ENCODE results near the gene BABAM2. TPM values are rescaled to one million over a fixed set of nuclear protein-coding genes. Genes with fewer than 3 reads are reported as not detected.

The BABAM2 gene
- total RNA-seq, 1 donor from 2014 or later: 35.3 TPM

DNA sequence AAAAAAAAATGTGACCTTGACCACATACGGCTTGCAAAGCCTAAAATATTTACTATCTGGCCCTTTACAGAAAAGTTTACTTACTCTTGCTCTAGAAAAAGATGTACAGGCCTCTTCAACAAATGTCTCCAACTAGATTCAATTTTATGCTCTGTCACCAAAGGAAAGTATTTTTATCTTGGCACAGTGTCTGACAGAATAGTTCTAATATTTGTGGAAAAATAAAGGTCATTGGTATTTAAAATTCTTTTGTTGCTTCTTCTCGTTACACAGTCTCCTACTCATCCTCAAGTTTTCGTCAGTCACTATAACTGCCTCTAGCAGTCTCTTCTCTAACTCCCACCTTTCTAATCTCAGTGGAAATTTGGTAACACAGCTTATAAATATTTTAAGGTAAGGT is 1.7 kb upstream of the BABAM2 start:
- H3K36me3 ChIP-seq (ENCODE audit: control insufficient read depth, insufficient read depth, low read length): no peaks in the 10 kb centered on the region
- H3K4me3 ChIP-seq (ENCODE audit: low read depth, low read length): peak overlapping the region; percentile 85
- TF ChIP-seq, protein P1, sequence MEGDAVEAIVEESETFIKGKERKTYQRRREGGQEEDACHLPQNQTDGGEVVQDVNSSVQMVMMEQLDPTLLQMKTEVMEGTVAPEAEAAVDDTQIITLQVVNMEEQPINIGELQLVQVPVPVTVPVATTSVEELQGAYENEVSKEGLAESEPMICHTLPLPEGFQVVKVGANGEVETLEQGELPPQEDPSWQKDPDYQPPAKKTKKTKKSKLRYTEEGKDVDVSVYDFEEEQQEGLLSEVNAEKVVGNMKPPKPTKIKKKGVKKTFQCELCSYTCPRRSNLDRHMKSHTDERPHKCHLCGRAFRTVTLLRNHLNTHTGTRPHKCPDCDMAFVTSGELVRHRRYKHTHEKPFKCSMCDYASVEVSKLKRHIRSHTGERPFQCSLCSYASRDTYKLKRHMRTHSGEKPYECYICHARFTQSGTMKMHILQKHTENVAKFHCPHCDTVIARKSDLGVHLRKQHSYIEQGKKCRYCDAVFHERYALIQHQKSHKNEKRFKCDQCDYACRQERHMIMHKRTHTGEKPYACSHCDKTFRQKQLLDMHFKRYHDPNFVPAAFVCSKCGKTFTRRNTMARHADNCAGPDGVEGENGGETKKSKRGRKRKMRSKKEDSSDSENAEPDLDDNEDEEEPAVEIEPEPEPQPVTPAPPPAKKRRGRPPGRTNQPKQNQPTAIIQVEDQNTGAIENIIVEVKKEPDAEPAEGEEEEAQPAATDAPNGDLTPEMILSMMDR (IDR thresholded peaks at IDR 0.05; ENCODE audit: insufficient read depth, low read length, poor library complexity, severe bottlenecking): no peak
- DNase-seq (ENCODE audit: low read depth): no peak
- no peaks in the 10 kb centered on the region for H3K27me3 ChIP-seq (ENCODE audit: control insufficient read depth, insufficient read depth, low read length)

DNA sequence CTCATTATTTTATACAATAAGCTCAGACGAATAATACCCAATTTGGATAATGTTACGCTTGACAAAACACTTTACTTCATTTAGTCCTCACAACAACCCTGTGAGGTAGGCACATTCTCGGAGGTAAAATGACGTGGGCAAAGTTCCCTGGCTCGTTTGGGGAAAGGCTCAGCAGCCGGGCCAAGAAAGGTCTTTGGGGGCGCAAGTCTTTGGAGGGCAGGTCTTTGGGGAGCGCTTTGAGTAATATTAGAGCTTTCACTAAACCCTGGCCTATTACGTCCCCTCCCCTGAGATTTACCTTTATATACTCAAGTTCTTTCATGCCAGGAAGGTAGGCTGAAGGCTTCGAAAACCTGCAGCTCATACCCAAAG is 769 bp upstream of the BABAM2 start:
- Histone ChIP-seq H3K36me3 (ENCODE audit: control insufficient read depth, insufficient read depth, low read length) (no peaks in the 10 kb centered on the region), H3K4me3 (ENCODE audit: low read depth, low read length) (peak overlapping the region; percentile 85), H3K27me3 (ENCODE audit: control insufficient read depth, insufficient read depth, low read length) (no peaks in the 10 kb centered on the region)
- DNase-seq (ENCODE audit: low read depth): no peak
- TF ChIP-seq, protein P1 (IDR thresholded peaks at IDR 0.05; ENCODE audit: insufficient read depth, low read length, poor library complexity, severe bottlenecking): no peak

DNA sequence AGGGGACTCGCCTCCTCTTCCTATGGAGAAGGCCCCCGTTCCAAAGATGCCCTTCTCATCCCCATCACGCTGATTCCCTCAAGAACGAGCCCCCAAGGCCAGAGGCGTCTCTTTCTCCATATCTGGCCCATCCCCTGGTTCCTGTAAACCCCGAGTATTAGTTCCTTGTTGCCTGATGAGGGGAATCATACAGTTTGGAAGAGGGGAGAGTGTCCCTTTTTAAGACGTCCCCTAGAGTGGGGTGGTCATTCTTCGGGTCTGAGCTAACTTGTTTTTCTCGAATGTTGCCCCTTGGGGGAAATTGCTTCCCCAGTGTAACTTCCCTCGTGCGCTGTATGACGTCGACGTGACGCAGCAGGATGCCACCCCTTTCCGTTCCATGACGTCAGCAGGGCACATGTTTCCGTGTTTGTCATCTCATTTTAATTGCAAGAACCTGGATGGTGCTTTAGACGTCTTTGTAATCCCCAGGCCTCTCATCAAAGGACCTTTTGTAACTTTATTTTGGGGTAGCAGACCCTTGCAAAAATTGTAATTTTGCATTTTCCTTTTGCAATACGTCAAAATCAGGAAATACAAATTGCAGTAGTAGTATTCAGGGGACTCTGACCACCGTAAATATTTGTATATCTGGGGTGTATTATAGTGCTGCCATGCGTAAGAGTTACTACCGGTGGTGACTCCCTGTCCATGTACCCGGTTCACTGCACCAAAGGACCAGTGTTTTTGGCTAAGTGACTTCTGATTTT is 569 bp downstream of the BABAM2 start:
- Histone ChIP-seq H3K4me3 (ENCODE audit: low read depth, low read length) (peak overlapping the region; percentile 85), H3K36me3 (ENCODE audit: control insufficient read depth, insufficient read depth, low read length) (no peaks in the 10 kb centered on the region), H3K27me3 (ENCODE audit: control insufficient read depth, insufficient read depth, low read length) (no peaks in the 10 kb centered on the region)
- no peak for DNase-seq (ENCODE audit: low read depth)
- TF ChIP-seq, protein P1 (IDR thresholded peaks at IDR 0.05; ENCODE audit: insufficient read depth, low read length, poor library complexity, severe bottlenecking): no peak

DNA sequence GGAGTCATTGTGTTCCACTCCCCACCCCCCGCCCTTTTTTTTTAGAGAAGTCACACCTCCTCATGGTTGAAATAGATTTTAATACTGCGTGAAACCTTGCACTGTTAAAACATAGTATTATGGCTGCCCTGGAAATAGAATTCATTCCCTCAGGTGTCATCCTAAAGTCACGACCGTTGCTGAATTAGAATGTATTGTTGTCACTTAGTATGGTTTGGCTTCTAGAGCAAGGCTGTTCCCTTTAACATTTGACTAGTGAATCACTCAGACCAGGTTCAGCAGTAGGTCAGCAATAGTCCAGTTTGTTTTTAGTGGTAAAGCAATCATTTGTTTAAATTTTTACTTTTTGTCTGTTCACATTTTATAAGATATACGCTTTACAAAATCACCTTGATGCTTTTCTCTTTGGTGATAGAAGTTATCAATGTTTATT is 1.2 kb downstream of the BABAM2 start:
- Histone ChIP-seq H3K36me3 (ENCODE audit: control insufficient read depth, insufficient read depth, low read length) (no peaks in the 10 kb centered on the region), H3K4me3 (ENCODE audit: low read depth, low read length) (peak overlapping the region; percentile 85), H3K27me3 (ENCODE audit: control insufficient read depth, insufficient read depth, low read length) (no peaks in the 10 kb centered on the region)
- TF ChIP-seq, protein P1 (IDR thresholded peaks at IDR 0.05; ENCODE audit: insufficient read depth, low read length, poor library complexity, severe bottlenecking): no peak
- no peak for DNase-seq (ENCODE audit: low read depth)

DNA sequence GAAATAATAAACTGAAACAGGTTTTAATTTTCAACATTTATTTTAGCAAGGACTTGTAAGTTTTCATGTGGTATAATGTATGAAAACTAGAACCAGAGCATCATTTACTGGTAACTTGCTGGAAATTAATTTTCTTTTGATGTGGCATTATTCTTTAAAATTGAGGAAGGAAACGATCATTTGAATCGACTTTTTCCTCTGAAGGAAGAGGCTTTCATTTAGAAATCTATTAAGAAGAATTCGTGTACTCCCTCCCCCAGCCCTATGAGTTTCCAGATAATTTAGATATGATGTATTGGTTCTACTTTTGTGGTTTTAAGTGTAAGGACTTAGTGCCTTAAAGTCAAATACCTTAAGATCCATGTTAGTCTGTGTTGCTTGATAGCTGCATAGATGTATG is 2.5 kb downstream of the BABAM2 start:
- DNase-seq (ENCODE audit: low read depth): no peak
- TF ChIP-seq, protein P1 (IDR thresholded peaks at IDR 0.05; ENCODE audit: insufficient read depth, low read length, poor library complexity, severe bottlenecking): no peak
- Histone ChIP-seq H3K36me3 (ENCODE audit: control insufficient read depth, insufficient read depth, low read length) (no peaks in the 10 kb centered on the region), H3K27me3 (ENCODE audit: control insufficient read depth, insufficient read depth, low read length) (no peaks in the 10 kb centered on the region), H3K4me3 (ENCODE audit: low read depth, low read length) (no peak overlapping the region)

DNA sequence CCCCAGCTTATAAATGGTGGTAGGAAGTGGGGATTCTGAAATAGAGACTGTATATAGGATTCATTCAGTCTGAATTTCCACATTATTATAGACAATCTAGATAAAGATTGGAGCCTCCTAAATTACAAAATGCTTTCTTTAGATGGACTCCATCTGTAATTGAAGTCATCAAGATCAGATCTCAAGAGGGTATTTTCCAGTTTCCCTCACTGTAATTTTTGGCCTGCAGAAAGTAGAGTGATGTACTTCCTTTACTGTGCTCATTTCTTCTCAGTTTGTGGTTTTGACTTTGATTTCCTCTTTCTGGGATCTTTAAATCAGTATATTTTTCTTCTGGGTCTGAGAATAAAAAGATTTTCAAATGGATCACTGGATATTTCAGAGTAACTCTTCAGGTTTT is 7.2 kb downstream of the BABAM2 start:
- no peaks in the 10 kb centered on the region for H3K27me3 ChIP-seq (ENCODE audit: control insufficient read depth, insufficient read depth, low read length)
- TF ChIP-seq, protein P1 (IDR thresholded peaks at IDR 0.05; ENCODE audit: insufficient read depth, low read length, poor library complexity, severe bottlenecking): no peak

More for the DNA sequence above, 7.2 kb downstream of the BABAM2 start:
- Histone ChIP-seq H3K36me3 (ENCODE audit: control insufficient read depth, insufficient read depth, low read length) (no peaks in the 10 kb centered on the region), H3K4me3 (ENCODE audit: low read depth, low read length) (no peak overlapping the region)
- DNase-seq (ENCODE audit: low read depth): no peak
